ENCODE measurements around the gene CSK.

The CSK gene

DNA sequence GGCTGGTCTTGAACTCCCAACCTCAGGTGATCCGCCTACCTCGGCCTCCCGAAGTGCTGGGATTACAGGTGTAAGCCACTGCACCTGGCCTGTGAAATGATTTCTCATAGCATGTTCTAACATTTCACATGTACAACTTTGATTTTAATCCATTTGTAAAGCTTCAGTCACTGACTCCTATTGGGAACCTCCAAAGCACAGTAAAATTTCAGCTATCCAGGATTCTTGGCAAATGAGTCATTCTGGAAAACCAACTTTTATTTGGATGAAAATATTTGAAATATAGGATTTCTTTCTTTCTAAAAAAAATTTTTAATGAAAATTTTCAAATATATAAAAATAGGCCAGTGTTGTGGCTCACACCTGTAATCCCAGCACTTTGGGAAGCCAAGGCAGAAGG is 28.1 kb downstream of the CSK start:
- TF ChIP-seq, protein P1, sequence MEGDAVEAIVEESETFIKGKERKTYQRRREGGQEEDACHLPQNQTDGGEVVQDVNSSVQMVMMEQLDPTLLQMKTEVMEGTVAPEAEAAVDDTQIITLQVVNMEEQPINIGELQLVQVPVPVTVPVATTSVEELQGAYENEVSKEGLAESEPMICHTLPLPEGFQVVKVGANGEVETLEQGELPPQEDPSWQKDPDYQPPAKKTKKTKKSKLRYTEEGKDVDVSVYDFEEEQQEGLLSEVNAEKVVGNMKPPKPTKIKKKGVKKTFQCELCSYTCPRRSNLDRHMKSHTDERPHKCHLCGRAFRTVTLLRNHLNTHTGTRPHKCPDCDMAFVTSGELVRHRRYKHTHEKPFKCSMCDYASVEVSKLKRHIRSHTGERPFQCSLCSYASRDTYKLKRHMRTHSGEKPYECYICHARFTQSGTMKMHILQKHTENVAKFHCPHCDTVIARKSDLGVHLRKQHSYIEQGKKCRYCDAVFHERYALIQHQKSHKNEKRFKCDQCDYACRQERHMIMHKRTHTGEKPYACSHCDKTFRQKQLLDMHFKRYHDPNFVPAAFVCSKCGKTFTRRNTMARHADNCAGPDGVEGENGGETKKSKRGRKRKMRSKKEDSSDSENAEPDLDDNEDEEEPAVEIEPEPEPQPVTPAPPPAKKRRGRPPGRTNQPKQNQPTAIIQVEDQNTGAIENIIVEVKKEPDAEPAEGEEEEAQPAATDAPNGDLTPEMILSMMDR (IDR thresholded peaks at IDR 0.05; ENCODE audit: insufficient read depth, low read length, poor library complexity, severe bottlenecking) = no peak
- H3K27me3 ChIP-seq (replicated peaks; ENCODE audit: control insufficient read depth, insufficient read depth, low read length) = no peaks in the 10 kb centered on the region
- no peak overlapping the region for H3K4me3 ChIP-seq (replicated peaks; ENCODE audit: low read depth, low read length)
- no peak for DNase-seq (ENCODE audit: extremely low read depth, insufficient read length)
- peaks cover under 1% of the 10 kb centered on the region; the same call in 1 of the 2 replicates for H3K36me3 ChIP-seq (ENCODE audit: control insufficient read depth, insufficient read depth, low read length)

DNA sequence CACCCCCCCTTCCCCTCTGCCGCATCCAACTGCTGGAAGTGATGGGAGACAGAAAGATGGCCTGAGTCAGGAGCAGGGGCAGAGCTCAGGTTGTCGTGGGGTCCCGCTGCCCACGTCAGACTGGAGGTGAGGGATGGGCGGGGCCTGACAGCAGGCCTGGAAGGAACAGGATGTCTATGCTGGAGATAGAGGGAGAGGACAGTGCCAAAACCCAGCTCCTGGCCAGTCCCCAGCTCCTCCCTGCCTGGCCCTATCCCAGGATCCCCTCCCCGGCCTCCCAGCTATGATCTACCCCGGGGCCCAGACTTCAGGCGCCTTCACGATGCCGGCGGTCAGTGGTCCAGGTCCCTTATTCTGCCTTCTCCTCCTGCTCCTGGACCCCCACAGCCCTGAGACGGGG is 30.7 kb downstream of the CSK start, which contains the start of gene LMAN1L:
TSS of gene LMAN1L (plus strand) at position 303 of the 400 bp plus-strand sequence. CDS start at position 323, 20 bp downstream.
- DNase-seq (ENCODE audit: extremely low read depth, insufficient read length) = no peak
- TF ChIP-seq, protein P1 (IDR thresholded peaks at IDR 0.05; ENCODE audit: insufficient read depth, low read length, poor library complexity, severe bottlenecking) = no peak
- Histone ChIP-seq H3K4me3 (replicated peaks; ENCODE audit: low read depth, low read length) (no peak within 1 kb of the TSS), H3K36me3 (ENCODE audit: control insufficient read depth, insufficient read depth, low read length) (no peaks in the 10 kb centered on the region), H3K27me3 (replicated peaks; ENCODE audit: control insufficient read depth, insufficient read depth, low read length) (no peaks in the 10 kb centered on the region)

DNA sequence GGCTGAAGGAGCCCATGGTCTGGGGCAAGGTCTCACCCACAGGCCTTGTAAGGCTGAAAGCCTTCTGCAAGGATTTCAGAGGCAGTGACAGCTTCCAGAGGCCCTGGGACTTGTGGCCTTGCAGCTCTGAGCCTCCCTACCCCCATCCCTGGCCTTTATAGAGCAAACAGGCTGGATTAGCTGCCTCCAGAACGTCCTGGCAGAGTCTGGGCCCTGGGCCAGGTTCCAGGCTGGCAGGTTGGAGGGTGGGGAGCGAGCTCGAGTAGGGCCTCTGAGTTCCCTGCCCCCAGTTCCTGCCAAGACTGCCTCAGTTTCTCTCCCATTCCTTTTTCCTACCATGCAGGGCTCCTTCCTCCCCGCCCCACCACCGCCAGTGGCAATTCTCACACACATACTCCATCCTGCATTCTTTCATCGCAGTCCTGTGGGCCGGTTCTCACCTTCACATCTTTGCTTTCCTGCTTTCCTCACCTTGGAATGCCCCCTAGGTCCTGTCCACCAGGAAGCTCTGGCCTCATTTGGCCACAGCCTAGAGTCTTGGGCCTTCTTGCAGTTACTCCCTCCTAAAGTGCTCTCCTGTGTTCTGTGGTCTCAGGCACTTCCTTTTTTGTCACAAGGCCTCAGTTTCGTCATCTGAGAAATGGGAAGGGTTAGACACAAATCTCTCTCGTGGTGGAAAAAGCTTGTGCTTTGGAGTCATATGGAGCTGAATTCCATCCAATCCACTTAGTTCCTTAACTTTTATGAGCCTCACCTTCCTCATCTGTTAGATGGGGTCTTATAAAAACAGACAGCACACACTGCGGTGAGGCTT is 33.4 kb downstream of the CSK start:
- Histone ChIP-seq H3K36me3 (ENCODE audit: control insufficient read depth, insufficient read depth, low read length) (no peaks in the 10 kb centered on the region), H3K4me3 (replicated peaks; ENCODE audit: low read depth, low read length) (no peak overlapping the region), H3K27me3 (replicated peaks; ENCODE audit: control insufficient read depth, insufficient read depth, low read length) (no peaks in the 10 kb centered on the region)
- TF ChIP-seq, protein P1 (IDR thresholded peaks at IDR 0.05; ENCODE audit: insufficient read depth, low read length, poor library complexity, severe bottlenecking) = no peak
- DNase-seq (ENCODE audit: extremely low read depth, insufficient read length) = no peak

DNA sequence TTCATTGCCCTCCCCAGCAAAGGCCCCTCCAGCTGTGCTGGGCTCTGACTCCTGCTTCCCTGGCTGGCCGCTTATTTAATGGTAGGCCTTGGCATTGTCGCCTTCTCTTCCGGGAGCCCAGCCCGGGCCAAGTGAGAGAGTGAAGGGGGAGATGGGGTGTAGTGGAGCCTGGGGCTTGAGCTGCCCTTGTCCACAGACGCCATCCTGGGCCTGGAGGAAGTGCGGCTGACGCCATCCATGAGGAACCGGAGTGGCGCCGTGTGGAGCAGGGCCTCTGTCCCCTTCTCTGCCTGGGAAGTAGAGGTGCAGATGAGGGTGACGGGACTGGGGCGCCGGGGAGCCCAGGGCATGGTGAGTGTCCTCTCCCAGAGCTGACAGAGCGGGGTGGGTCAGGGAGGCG is 34.1 kb downstream of the CSK start:
- TF ChIP-seq, protein P1 (IDR thresholded peaks at IDR 0.05; ENCODE audit: insufficient read depth, low read length, poor library complexity, severe bottlenecking) = no peak
- Histone ChIP-seq H3K36me3 (ENCODE audit: control insufficient read depth, insufficient read depth, low read length) (no peaks in the 10 kb centered on the region), H3K27me3 (replicated peaks; ENCODE audit: control insufficient read depth, insufficient read depth, low read length) (no peaks in the 10 kb centered on the region), H3K4me3 (replicated peaks; ENCODE audit: low read depth, low read length) (no peak overlapping the region)
- no peak for DNase-seq (ENCODE audit: extremely low read depth, insufficient read length)

DNA sequence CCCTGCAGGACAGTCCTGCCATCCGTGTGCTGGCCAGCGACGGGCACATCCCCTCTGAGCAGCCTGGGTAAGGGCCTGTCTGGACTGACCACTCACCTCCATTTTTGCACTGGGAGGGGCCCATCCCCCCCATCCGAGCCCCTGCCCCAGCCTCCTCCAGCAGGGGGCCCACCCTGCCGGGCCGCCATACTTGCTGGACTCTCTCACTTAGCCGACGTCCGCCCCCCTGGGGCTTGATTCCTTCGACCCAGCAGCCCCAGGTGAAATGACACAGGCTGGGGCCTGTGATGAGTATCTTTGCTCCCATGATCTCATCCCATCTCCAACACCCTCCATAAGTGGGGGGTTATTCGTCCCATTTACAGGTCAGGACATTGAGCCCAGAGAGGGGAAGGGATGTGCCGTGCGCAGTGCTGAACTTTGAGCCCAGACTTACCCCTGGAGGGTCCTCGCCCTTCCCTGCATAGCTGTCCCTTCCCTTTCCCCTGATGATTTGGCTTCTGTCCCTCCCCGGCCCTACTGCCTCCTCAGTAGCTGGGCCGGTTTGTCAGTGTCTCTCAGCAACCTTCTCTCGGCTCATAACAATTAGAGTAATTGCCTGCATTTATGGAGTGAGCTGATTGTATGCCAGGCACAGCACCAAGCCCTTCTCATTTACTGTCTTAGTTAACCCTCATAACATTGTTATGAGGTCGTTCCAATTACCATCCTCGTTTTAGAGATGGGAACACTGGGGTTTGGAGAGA is 34.9 kb downstream of the CSK start:
- Histone ChIP-seq H3K27me3 (replicated peaks; ENCODE audit: control insufficient read depth, insufficient read depth, low read length) (no peaks in the 10 kb centered on the region), H3K36me3 (ENCODE audit: control insufficient read depth, insufficient read depth, low read length) (no peaks in the 10 kb centered on the region), H3K4me3 (replicated peaks; ENCODE audit: low read depth, low read length) (no peak overlapping the region)
- TF ChIP-seq, protein P1 (IDR thresholded peaks at IDR 0.05; ENCODE audit: insufficient read depth, low read length, poor library complexity, severe bottlenecking) = no peak
- DNase-seq (ENCODE audit: extremely low read depth, insufficient read length) = no peak

All from GM06990 (cell line).